Smooth muscle cell (in vitro differentiated cells): ENCODE measurements around the gene PUS1. TPM values are rescaled to one million over a fixed set of nuclear protein-coding genes. Genes with fewer than 3 reads are reported as not detected.
"Not testable (repeated sequence)": the region's sequence is repeated elsewhere in the genome, so short reads cannot be mapped to it uniquely, and the experiment has no call there.

ENCODE experiments used
- DNase-seq: peaks from one replicate; lab custom pipeline; 2025; ENCODE audit not compliant: unreplicated experiment; lab: John Stamatoyannopoulos, UW
- H2AFZ ChIP-seq: fragments of 200-600 bp; sonication (generic); 2 replicates; pipeline ENCODE4 v1.6.0; 2016; ENCODE audit warnings: antibody characterized with exemption, low read depth, mild to moderate bottlenecking
- H3F3A ChIP-seq: fragments of 200-600 bp; sonication (generic); 2 replicates; pipeline ENCODE4 v1.6.0; 2017; ENCODE audit warnings: antibody characterized with exemption, low read depth
- H3K27ac ChIP-seq: fragments of 200-600 bp; sonication (generic); 2 replicates; pipeline ENCODE4 v1.5.1; 2016; ENCODE audit warnings: low read depth, mild to moderate bottlenecking
- H3K27me3 ChIP-seq: fragments of 200-600 bp; sonication (generic); 2 replicates; pipeline ENCODE4 v1.6.1; 2016; ENCODE audit warnings: low read depth, mild to moderate bottlenecking
- H3K36me3 ChIP-seq: fragments of 200-600 bp; sonication (generic); 2 replicates; pipeline ENCODE4 v1.5.1; 2016; ENCODE audit warnings: low read depth
- H3K4me1 ChIP-seq: fragments of 200-600 bp; sonication (generic); 2 replicates; pipeline ENCODE4 v1.5.1; 2016; ENCODE audit warnings: low read depth
- H3K4me2 ChIP-seq: fragments of 200-600 bp; sonication (generic); 2 replicates; pipeline ENCODE4 v1.6.0; 2016; ENCODE audit warnings: mild to moderate bottlenecking
- H3K4me3 ChIP-seq: fragments of 200-600 bp; sonication (generic); 2 replicates; pipeline ENCODE4 v1.5.1; 2016; ENCODE audit warnings: mild to moderate bottlenecking
- H3K79me2 ChIP-seq: fragments of 200-600 bp; sonication (generic); 2 replicates; pipeline ENCODE4 v1.6.0; 2016; ENCODE audit warnings: low read depth, mild to moderate bottlenecking
- H3K9ac ChIP-seq: fragments of 200-600 bp; sonication (generic); 2 replicates; pipeline ENCODE4 v1.6.0; 2016; ENCODE audit warnings: low read depth
- H3K9me3 ChIP-seq: fragments of 200-600 bp; sonication (generic); replicated peaks from 2 replicates; pipeline ENCODE4 v1.5.1; 2016; ENCODE audit warnings: low read depth
- H4K20me1 ChIP-seq: fragments of 200-600 bp; sonication (generic); 2 replicates; pipeline ENCODE4 v1.6.0; 2016; ENCODE audit warnings: low read depth
- WGBS: methylation state at CpG from one replicate; pipeline ENCODE4 v1.1.7; 2016; ENCODE audit warnings: low lambda C conversion rate; 5-methylcytosine and 5-hydroxymethylcytosine counted together
- polyA plus RNA-seq: library from polyadenylated mRNA; unstranded; fragments of >200 nt; fragmentation: Nextera tagmentation; extraction: Ambion mirVana; gene quantifications from 2 replicates; pipeline ENCODE4 v1.2.1, GENCODE V29; 2016
- total RNA-seq: library from RNA; depleted of rRNA; stranded (reverse); fragments of >200 nt; gene quantifications from 2 replicates; pipeline ENCODE4 v1.2.3, GENCODE V29; 2014
- TF ChIP-seq, protein P1 (sequence below): fragments of 200-600 bp; sonication (generic); IDR thresholded peaks from 2 replicates; pipeline ENCODE4 v1.5.1; 2017; ENCODE audit warnings: borderline replicate concordance, mild to moderate bottlenecking, antibody characterized with exemption; ENCODE audit not compliant: insufficient read depth, poor library complexity, severe bottlenecking

PUS1 gene
- total and polyA plus RNA-seq, 2 experiments from 2014 or later, result 6.6 to 22.2 TPM

DNA sequence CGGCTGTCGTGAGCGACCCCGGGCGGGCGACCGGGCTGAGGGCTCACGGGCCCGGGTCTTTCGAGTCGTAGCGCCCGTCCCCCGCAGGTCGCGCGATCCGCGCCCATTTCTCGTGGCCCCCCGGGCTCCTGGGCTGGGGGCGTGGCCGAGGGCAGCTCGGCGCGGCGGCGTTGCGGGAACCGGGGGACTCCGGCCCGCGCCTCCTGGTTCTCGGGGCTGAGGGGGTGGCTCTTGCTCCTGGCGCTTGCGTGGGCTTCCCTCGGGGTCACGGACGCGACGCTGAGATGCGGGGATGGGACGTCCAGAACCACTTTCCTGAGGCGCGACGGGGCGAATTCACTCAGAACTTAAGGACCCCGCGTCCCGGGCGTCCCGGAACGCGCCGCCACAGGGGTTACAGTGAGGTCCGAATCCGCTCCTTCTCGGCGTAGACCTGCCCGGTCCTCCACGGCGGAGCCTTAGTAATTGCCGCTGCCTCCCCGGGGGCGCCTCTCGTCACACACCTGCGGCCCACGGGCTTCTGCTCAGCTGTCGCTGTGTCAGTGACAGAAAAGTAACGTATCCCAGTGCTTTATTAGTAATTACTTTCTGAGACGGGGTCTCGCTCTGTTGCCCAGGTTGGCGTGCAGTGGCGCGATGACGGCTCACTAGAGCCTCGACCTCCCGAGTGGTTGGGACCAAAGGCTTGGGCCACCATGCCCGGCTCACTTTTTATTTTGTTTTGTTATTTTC lies 21.3 kb downstream of the PUS1 start:
- Histone ChIP-seq H3K36me3 (no peaks in the 10 kb centered on the region), H3K4me3 (peak overlapping the region; percentile 82), H2AFZ (peak overlapping the region; percentile 85), H3K27ac (peak overlapping the region; percentile 30), H3K9ac (peak overlapping the region; percentile 85), H3K4me2 (peak overlapping the region; percentile 86), H3F3A (peaks cover 18% of the 10 kb centered on the region), H4K20me1 (peaks cover 42% of the 10 kb centered on the region), H3K27me3 (no peaks in the 10 kb centered on the region), H3K9me3 (no peaks in the 10 kb centered on the region), H3K79me2 (peaks cover 51% of the 10 kb centered on the region), H3K4me1 (peaks cover 5% of the 10 kb centered on the region)
- TF ChIP-seq, protein P1, sequence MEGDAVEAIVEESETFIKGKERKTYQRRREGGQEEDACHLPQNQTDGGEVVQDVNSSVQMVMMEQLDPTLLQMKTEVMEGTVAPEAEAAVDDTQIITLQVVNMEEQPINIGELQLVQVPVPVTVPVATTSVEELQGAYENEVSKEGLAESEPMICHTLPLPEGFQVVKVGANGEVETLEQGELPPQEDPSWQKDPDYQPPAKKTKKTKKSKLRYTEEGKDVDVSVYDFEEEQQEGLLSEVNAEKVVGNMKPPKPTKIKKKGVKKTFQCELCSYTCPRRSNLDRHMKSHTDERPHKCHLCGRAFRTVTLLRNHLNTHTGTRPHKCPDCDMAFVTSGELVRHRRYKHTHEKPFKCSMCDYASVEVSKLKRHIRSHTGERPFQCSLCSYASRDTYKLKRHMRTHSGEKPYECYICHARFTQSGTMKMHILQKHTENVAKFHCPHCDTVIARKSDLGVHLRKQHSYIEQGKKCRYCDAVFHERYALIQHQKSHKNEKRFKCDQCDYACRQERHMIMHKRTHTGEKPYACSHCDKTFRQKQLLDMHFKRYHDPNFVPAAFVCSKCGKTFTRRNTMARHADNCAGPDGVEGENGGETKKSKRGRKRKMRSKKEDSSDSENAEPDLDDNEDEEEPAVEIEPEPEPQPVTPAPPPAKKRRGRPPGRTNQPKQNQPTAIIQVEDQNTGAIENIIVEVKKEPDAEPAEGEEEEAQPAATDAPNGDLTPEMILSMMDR, result no peak
- no peak for DNase-seq
- 4% methylated on average over 70 of the region's 79 CpGs for WGBS

DNA sequence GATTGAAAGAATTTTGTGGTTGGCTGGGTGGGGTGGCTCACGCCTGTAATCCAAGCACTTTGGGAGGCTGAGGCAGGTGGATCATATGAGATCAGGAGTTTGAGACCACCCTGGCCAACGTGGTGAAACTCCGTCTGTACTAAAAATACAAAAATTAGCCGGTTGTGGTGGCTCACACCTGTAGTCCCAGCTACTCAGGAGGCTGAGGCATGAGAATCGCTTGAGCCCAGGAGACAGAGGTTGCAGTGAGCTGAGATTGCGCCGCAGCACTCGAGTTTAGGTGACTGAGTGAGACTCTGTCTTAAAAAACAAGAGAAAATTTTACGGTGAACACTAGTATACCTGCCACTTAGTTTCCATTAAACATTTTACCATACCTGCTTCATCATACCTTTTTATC lies 24.7 kb downstream of the PUS1 start:
- H3K4me1 ChIP-seq, H2AFZ ChIP-seq, H3K36me3 ChIP-seq, H3K9ac ChIP-seq, H3K27me3 ChIP-seq, H3K4me3 ChIP-seq, H3K27ac ChIP-seq, DNase-seq, H3K4me2 ChIP-seq, H3F3A ChIP-seq, H3K9me3 ChIP-seq: not testable (repeated sequence)
- Histone ChIP-seq H4K20me1 (peaks cover 77% of the 10 kb centered on the region), H3K79me2 (peaks cover 84% of the 10 kb centered on the region)
- WGBS, result 95% methylated on average over 9 of the region's 9 CpGs

DNA sequence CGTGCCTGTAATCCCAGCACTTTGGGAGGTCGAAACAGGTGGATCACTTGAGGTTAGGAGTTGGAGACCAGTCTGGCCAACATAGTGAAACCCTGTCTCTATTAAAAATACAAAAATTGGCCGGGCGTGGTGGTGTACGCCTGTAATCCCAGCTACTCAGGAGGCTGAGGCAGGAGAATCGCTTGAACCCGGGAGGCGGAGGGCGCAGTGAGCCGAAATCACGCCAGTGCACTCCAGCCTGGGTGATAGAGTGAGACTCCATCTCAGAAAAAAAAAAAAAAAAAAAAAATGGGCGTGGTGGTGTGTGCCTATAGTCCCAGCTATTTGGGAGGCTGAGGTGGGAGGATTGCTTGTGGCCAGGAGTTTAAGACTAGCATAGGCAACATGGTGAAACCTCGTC lies 25.4 kb downstream of the PUS1 start:
- not testable (repeated sequence) for H3K9me3 ChIP-seq, H3K4me2 ChIP-seq, H3F3A ChIP-seq, H3K4me1 ChIP-seq, H3K27me3 ChIP-seq, DNase-seq, H3K9ac ChIP-seq, H3K4me3 ChIP-seq, H2AFZ ChIP-seq, H3K36me3 ChIP-seq, H3K27ac ChIP-seq
- Histone ChIP-seq H3K79me2 (peaks cover 91% of the 10 kb centered on the region), H4K20me1 (peaks cover 83% of the 10 kb centered on the region)
- WGBS, result 97% methylated on average over 13 of the region's 13 CpGs

DNA sequence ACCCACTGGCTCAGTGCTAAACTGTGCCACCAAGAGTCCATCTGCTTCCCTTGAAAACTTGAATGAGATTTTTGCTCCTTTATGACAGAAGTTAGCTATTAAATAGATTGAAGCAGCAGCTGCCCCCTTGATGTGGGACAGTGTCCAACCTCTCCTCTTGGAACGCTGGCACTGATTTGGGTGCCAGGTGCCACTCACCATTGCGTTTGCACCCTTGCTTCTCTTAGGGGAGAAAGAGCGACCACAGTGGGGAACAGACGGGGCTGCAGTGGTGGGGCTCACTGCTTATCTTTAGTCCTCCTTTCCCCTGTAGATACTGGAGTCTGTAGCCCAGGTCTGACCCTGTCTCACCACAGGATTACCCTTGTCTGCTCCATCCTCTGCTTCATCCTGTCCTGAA lies 30.0 kb downstream of the PUS1 start:
- no peaks in the 10 kb centered on the region for H3K4me1 ChIP-seq
- TF ChIP-seq, protein P1, result no peak
- no peak overlapping the region for H3K4me3 ChIP-seq
- peaks cover 92% of the 10 kb centered on the region for H4K20me1 ChIP-seq
- 87% methylated on average over 4 of the region's 4 CpGs for WGBS
- no peaks in the 10 kb centered on the region for H3K36me3 ChIP-seq
- no peaks in the 10 kb centered on the region for H3F3A ChIP-seq
- no peak overlapping the region for H3K9ac ChIP-seq
- DNase-seq, result no peak
- H3K27me3 ChIP-seq, result no peaks in the 10 kb centered on the region
- no peak overlapping the region for H3K4me2 ChIP-seq
- H2AFZ ChIP-seq, result no peak overlapping the region
- H3K79me2 ChIP-seq, result peaks cover 87% of the 10 kb centered on the region
- H3K27ac ChIP-seq, result peak overlapping the region; percentile 38
- no peaks in the 10 kb centered on the region for H3K9me3 ChIP-seq
